ENCODE measurements around the gene GLI3. TPM values are rescaled to one million over a fixed set of nuclear protein-coding genes. Genes with fewer than 3 reads are reported as not detected.
"Not testable (repeated sequence)": the region's sequence is repeated elsewhere in the genome, so short reads cannot be mapped to it uniquely, and the experiment has no call there.

GLI3 gene
- total RNA-seq, 1 experiment from 2014 or later = 0.07 TPM

GRCh38 chr7:42212541-42213090 lies 24.4 kb downstream of the GLI3 start:
- Histone ChIP-seq H2AFZ (ENCODE audit: low read length) (no peak overlapping the region), H3K4me3 (ENCODE audit: low read length) (no peak overlapping the region), H3K9me3 (ENCODE audit: low read length) (no peaks in the 10 kb centered on the region), H3K4me1 (ENCODE audit: low read length) (no peaks in the 10 kb centered on the region), H3K27me3 (ENCODE audit: low read length) (no peaks in the 10 kb centered on the region), H3K36me3 (ENCODE audit: insufficient read depth, low read length) (no peaks in the 10 kb centered on the region), H3K9me2 (replicated peaks; ENCODE audit: insufficient read depth, low read length) (no peaks in the 10 kb centered on the region), H3K4me2 (ENCODE audit: low read depth, low read length, poor library complexity, severe bottlenecking) (no peak overlapping the region), H3K79me2 (ENCODE audit: low read length) (no peaks in the 10 kb centered on the region), H4K20me1 (ENCODE audit: insufficient read depth, low read depth, low read length) (no peaks in the 10 kb centered on the region), H3K27ac (ENCODE audit: low read length) (no peak overlapping the region), H3K9ac (ENCODE audit: low read length) (no peak overlapping the region)
- DNase-seq = no peak

DNA sequence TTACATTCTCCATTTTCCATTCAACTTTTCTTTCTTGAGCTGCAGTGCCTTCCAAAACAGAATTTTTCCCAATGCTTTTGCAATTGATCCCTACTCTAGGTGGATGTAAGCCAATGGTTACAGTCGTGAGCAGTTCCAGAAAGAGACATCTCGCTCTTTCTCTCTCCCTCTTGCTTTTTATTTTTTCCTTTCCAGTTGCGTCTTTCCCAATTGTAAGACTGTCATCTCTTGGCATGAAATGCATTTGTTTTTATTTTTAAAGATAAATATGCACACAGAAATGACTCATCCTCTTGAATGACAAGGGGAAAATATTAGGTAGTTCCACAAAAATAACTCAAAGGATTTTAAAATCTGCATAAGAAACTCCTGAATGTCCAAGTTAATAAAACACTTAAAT lies 25.1 kb downstream of the GLI3 start:
- no peak for DNase-seq
- no peaks in the 10 kb centered on the region for H3K27me3 ChIP-seq (ENCODE audit: low read length)
- no peak overlapping the region for H3K4me3 ChIP-seq (ENCODE audit: low read length)
- no peaks in the 10 kb centered on the region for H3K9me3 ChIP-seq (ENCODE audit: low read length)
- no peak overlapping the region for H3K4me2 ChIP-seq (ENCODE audit: low read depth, low read length, poor library complexity, severe bottlenecking)
- no peaks in the 10 kb centered on the region for H3K4me1 ChIP-seq (ENCODE audit: low read length)
- no peaks in the 10 kb centered on the region for H3K36me3 ChIP-seq (ENCODE audit: insufficient read depth, low read length)
- H3K9me2 ChIP-seq (replicated peaks; ENCODE audit: insufficient read depth, low read length) = no peaks in the 10 kb centered on the region
- H3K79me2 ChIP-seq (ENCODE audit: low read length) = no peaks in the 10 kb centered on the region
- H3K9ac ChIP-seq (ENCODE audit: low read length) = no peak overlapping the region
- H3K27ac ChIP-seq (ENCODE audit: low read length) = no peak overlapping the region
- no peaks in the 10 kb centered on the region for H4K20me1 ChIP-seq (ENCODE audit: insufficient read depth, low read depth, low read length)
- no peak overlapping the region for H2AFZ ChIP-seq (ENCODE audit: low read length)

GRCh38 chr7:42210779-42211178 lies 26.2 kb downstream of the GLI3 start:
- no peaks in the 10 kb centered on the region for H3K9me3 ChIP-seq (ENCODE audit: low read length)
- no peak overlapping the region for H3K4me3 ChIP-seq (ENCODE audit: low read length)

GRCh38 chr7:42210333-42210732 lies 26.7 kb downstream of the GLI3 start:
- no peaks in the 10 kb centered on the region for H3K79me2 ChIP-seq (ENCODE audit: low read length)
- no peak overlapping the region for H2AFZ ChIP-seq (ENCODE audit: low read length)
- no peaks in the 10 kb centered on the region for H3K4me1 ChIP-seq (ENCODE audit: low read length)
- no peak overlapping the region for H3K9ac ChIP-seq (ENCODE audit: low read length)
- no peak overlapping the region for H3K4me2 ChIP-seq (ENCODE audit: low read depth, low read length, poor library complexity, severe bottlenecking)
- H3K9me2 ChIP-seq (replicated peaks; ENCODE audit: insufficient read depth, low read length) = no peaks in the 10 kb centered on the region
- H3K36me3 ChIP-seq (ENCODE audit: insufficient read depth, low read length) = no peaks in the 10 kb centered on the region
- no peak overlapping the region for H3K4me3 ChIP-seq (ENCODE audit: low read length)
- H3K9me3 ChIP-seq (ENCODE audit: low read length) = no peaks in the 10 kb centered on the region
- no peak for DNase-seq
- no peaks in the 10 kb centered on the region for H4K20me1 ChIP-seq (ENCODE audit: insufficient read depth, low read depth, low read length)
- no peaks in the 10 kb centered on the region for H3K27me3 ChIP-seq (ENCODE audit: low read length)
- H3K27ac ChIP-seq (ENCODE audit: low read length) = no peak overlapping the region

More at GRCh38 chr7:42210779-42211178, 26.2 kb downstream of the GLI3 start:
- no peaks in the 10 kb centered on the region for H4K20me1 ChIP-seq (ENCODE audit: insufficient read depth, low read depth, low read length)
- H3K9ac ChIP-seq (ENCODE audit: low read length) = no peak overlapping the region
- no peak overlapping the region for H3K27ac ChIP-seq (ENCODE audit: low read length)
- H2AFZ ChIP-seq (ENCODE audit: low read length) = no peak overlapping the region
- H3K4me2 ChIP-seq (ENCODE audit: low read depth, low read length, poor library complexity, severe bottlenecking) = no peak overlapping the region
- H3K4me1 ChIP-seq (ENCODE audit: low read length) = no peaks in the 10 kb centered on the region
- H3K27me3 ChIP-seq (ENCODE audit: low read length) = no peaks in the 10 kb centered on the region
- H3K36me3 ChIP-seq (ENCODE audit: insufficient read depth, low read length) = no peaks in the 10 kb centered on the region
- no peaks in the 10 kb centered on the region for H3K79me2 ChIP-seq (ENCODE audit: low read length)
- no peak for DNase-seq
- H3K9me2 ChIP-seq (replicated peaks; ENCODE audit: insufficient read depth, low read length) = no peaks in the 10 kb centered on the region

GRCh38 chr7:42209085-42209484 lies 27.9 kb downstream of the GLI3 start:
- H3K9me3 ChIP-seq (ENCODE audit: low read length); H3K4me3 ChIP-seq (ENCODE audit: low read length); H3K36me3 ChIP-seq (ENCODE audit: insufficient read depth, low read length); H4K20me1 ChIP-seq (ENCODE audit: insufficient read depth, low read depth, low read length); H3K27me3 ChIP-seq (ENCODE audit: low read length); H3K9ac ChIP-seq (ENCODE audit: low read length); H3K9me2 ChIP-seq (replicated peaks; ENCODE audit: insufficient read depth, low read length); H3K79me2 ChIP-seq (ENCODE audit: low read length); H3K27ac ChIP-seq (ENCODE audit: low read length); DNase-seq; H3K4me1 ChIP-seq (ENCODE audit: low read length); H2AFZ ChIP-seq (ENCODE audit: low read length); H3K4me2 ChIP-seq (ENCODE audit: low read depth, low read length, poor library complexity, severe bottlenecking): not testable (repeated sequence)

DNA sequence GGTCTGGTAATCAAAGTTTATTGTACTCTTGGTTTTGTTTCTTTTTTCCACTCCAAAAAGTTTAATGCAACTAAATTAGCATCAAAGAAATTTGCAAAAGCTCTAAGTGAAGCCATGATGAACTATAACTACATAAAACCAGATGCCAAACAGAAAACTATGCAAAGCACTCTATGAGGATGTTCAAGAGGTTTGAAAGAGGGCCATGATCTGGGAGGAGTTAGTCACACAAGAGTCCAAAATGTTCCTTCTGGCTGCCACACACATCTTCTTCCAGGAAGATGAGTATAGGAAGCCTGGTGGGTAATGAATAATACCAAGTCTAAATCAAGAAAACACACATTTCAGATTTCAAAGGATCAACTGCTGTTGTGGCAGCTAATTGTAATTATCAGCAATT lies 28.4 kb downstream of the GLI3 start:
- no peak overlapping the region for H2AFZ ChIP-seq (ENCODE audit: low read length)
- H3K4me2 ChIP-seq (ENCODE audit: low read depth, low read length, poor library complexity, severe bottlenecking) = no peak overlapping the region
- H3K9ac ChIP-seq (ENCODE audit: low read length) = no peak overlapping the region
- no peaks in the 10 kb centered on the region for H3K79me2 ChIP-seq (ENCODE audit: low read length)
- no peaks in the 10 kb centered on the region for H3K36me3 ChIP-seq (ENCODE audit: insufficient read depth, low read length)
- no peak overlapping the region for H3K27ac ChIP-seq (ENCODE audit: low read length)
- no peak overlapping the region for H3K4me3 ChIP-seq (ENCODE audit: low read length)
- no peaks in the 10 kb centered on the region for H3K9me2 ChIP-seq (replicated peaks; ENCODE audit: insufficient read depth, low read length)
- no peaks in the 10 kb centered on the region for H3K27me3 ChIP-seq (ENCODE audit: low read length)
- no peaks in the 10 kb centered on the region for H3K9me3 ChIP-seq (ENCODE audit: low read length)
- no peak for DNase-seq
- H4K20me1 ChIP-seq (ENCODE audit: insufficient read depth, low read depth, low read length) = no peaks in the 10 kb centered on the region
- no peaks in the 10 kb centered on the region for H3K4me1 ChIP-seq (ENCODE audit: low read length)

- DNase-seq = no peak
- Histone ChIP-seq H3K27ac (ENCODE audit: low read length) (no peak overlapping the region), H3K9ac (ENCODE audit: low read length) (no peak overlapping the region)
These were observed 29.6 kb downstream of the GLI3 start for GRCh38 chr7:42207420-42207819.

GRCh38 chr7:42203336-42203735 lies 33.7 kb downstream of the GLI3 start:
- Histone ChIP-seq H3K36me3 (ENCODE audit: insufficient read depth, low read length) (no peaks in the 10 kb centered on the region), H3K27ac (ENCODE audit: low read length) (no peak overlapping the region), H3K27me3 (ENCODE audit: low read length) (no peaks in the 10 kb centered on the region), H4K20me1 (ENCODE audit: insufficient read depth, low read depth, low read length) (no peaks in the 10 kb centered on the region), H3K79me2 (ENCODE audit: low read length) (no peaks in the 10 kb centered on the region), H3K9ac (ENCODE audit: low read length) (no peak overlapping the region), H3K4me3 (ENCODE audit: low read length) (no peak overlapping the region), H3K9me2 (replicated peaks; ENCODE audit: insufficient read depth, low read length) (no peaks in the 10 kb centered on the region), H3K4me1 (ENCODE audit: low read length) (no peaks in the 10 kb centered on the region), H3K4me2 (ENCODE audit: low read depth, low read length, poor library complexity, severe bottlenecking) (no peak overlapping the region), H3K9me3 (ENCODE audit: low read length) (no peaks in the 10 kb centered on the region), H2AFZ (ENCODE audit: low read length) (no peak overlapping the region)
- no peak for DNase-seq

More at GRCh38 chr7:42207420-42207819, 29.6 kb downstream of the GLI3 start:
- Histone ChIP-seq H3K4me1 (ENCODE audit: low read length) (no peaks in the 10 kb centered on the region), H3K4me2 (ENCODE audit: low read depth, low read length, poor library complexity, severe bottlenecking) (no peak overlapping the region), H4K20me1 (ENCODE audit: insufficient read depth, low read depth, low read length) (no peaks in the 10 kb centered on the region), H3K9me2 (replicated peaks; ENCODE audit: insufficient read depth, low read length) (no peaks in the 10 kb centered on the region), H3K9me3 (ENCODE audit: low read length) (no peaks in the 10 kb centered on the region), H2AFZ (ENCODE audit: low read length) (no peak overlapping the region), H3K36me3 (ENCODE audit: insufficient read depth, low read length) (no peaks in the 10 kb centered on the region), H3K79me2 (ENCODE audit: low read length) (no peaks in the 10 kb centered on the region), H3K4me3 (ENCODE audit: low read length) (no peak overlapping the region), H3K27me3 (ENCODE audit: low read length) (no peaks in the 10 kb centered on the region)

DNA sequence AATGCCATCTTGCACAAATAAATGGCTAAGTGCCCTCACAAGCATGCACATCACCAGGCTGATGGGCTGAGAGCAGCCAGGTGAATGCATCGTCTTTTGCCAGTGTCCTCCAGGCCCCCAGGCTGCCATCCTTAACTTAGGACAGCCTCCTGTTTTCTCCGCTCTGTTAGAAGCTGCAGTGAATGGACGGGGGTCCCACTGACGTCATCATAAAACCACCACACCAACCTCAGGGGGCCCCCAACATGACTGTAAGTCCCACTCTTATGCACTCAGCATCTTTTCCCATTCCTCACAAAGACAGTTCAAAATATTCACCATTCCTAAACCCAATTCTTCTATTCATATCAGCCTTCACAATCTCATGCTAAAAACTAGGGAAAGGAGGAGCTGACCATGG lies 34.4 kb downstream of the GLI3 start:
- H3K9me2 ChIP-seq (replicated peaks; ENCODE audit: insufficient read depth, low read length) = no peaks in the 10 kb centered on the region
- H3K4me3 ChIP-seq (ENCODE audit: low read length) = no peak overlapping the region
- no peak overlapping the region for H2AFZ ChIP-seq (ENCODE audit: low read length)
- no peak for DNase-seq
- no peaks in the 10 kb centered on the region for H3K27me3 ChIP-seq (ENCODE audit: low read length)
- no peaks in the 10 kb centered on the region for H3K79me2 ChIP-seq (ENCODE audit: low read length)
- no peaks in the 10 kb centered on the region for H3K9me3 ChIP-seq (ENCODE audit: low read length)
- no peak overlapping the region for H3K4me2 ChIP-seq (ENCODE audit: low read depth, low read length, poor library complexity, severe bottlenecking)
- H4K20me1 ChIP-seq (ENCODE audit: insufficient read depth, low read depth, low read length) = no peaks in the 10 kb centered on the region
- H3K9ac ChIP-seq (ENCODE audit: low read length) = no peak overlapping the region
- no peak overlapping the region for H3K27ac ChIP-seq (ENCODE audit: low read length)
- H3K4me1 ChIP-seq (ENCODE audit: low read length) = no peaks in the 10 kb centered on the region
- H3K36me3 ChIP-seq (ENCODE audit: insufficient read depth, low read length) = no peaks in the 10 kb centered on the region
